RPMI7951 (cell line): ENCODE data around the gene GRIFIN. TPM values are rescaled to one million over a fixed set of nuclear protein-coding genes. Genes with fewer than 3 reads are reported as not detected.
"Not testable (repeated sequence)": the region's sequence is repeated elsewhere in the genome, so short reads cannot be mapped to it uniquely, and the experiment has no call there.

Experiments
- DNase-seq: peaks from one replicate; pipeline ENCODE4 v3.0.0-alpha.2; 2012; ENCODE audit warnings: low read depth
- total RNA-seq: library from RNA; depleted of rRNA; stranded (reverse); fragments of >200 nt; shearing (Covaris generic); gene quantifications from 2 replicates; pipeline ENCODE4 v1.2.3, GENCODE V29; 2014

GRIFIN gene
- total RNA-seq, 1 experiment from 2014 or later, result not detected

DNA sequence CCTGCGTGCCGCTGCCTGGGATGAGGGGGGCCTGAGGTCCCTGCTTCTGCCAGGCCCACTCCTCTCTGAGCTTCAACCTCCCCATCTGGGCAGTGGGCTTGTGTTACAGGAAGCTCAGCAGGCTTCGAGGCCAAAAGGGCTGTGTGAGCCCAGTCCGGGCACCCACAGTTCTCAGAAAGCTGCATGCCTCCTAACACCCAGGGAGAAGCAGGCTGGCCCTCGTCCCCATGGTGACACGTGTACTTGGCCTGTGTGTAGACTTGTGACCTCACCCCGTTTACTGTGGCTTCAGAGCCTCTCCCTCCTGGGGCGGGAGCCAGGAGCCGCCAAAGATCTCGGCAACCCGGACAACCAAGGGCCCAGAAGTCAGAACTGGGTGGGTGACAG is 2.2 kb upstream of the GRIFIN start:
- peak; percentile 80 for DNase-seq

DNA sequence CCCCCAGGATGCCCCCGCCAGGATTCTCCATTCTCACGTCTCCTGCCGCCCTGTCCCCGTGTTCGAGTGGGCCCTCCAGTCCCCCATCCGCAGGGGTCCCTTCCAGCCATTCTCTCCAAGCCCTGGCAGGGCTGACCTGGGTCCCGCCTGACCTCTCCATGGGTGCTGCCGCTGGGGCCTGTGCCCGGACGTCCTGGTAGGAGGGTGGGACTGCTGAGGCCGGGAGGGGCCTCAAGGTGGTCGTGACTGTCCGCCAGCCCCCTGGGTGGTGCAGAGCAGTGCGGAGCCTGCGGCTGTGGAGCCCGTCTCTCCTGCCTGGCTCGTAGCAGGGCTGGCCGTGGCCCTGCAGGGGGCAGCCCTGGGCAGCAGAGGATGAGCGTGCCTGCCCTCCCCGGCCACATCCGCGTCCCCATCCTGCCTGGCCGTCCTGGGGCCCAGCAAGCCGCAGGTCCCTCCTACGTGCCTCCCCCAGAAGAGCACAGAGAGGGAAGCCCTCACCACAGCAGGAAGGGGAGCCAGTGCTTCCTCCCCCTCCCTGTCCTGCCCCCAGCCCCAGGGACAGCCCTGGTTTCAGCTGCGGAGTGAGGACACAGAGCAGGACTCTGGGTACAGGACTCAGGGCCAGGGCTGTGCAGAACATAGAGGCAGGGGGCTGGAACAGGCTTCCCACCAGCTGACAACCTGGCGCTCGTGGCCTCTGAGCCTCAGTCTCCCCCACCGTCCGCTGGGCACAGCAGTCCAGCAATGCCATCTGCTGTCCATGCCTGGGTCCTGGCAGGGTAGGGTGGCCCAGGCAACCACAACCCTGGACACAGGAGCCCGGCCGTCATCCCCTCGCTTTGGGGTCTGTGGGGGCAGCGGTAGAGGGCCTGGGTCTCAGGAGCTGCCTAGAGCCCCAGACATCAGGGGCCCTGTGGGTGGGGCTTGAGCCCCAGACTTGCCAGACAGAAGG is 1.5 kb upstream of the GRIFIN start:
- DNase-seq, result peak; percentile 76

- DNase-seq, result no peak
Observed at GRCh38 chr7:2476776-2477446, 713 bp upstream of the GRIFIN start.

DNA sequence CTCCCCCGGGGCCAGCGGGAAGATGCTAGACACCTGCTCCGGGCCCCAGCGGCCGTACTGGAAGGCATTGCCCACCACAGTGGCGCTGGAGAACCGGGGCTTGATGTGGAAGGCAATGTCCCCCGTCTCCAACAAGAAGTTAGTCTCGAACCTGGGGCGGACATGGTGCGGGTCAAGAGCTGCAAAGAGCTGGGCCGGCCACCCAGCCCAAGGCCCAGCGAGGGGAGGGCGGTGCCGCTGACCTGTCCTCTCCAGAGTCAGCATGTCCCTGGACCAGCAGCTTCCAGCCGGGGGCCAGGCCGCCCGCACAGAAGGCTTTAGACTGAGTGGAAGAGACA is 551 bp downstream of the GRIFIN start:
- no peak for DNase-seq

GRCh38 chr7:2474813-2475677 is 1.2 kb downstream of the GRIFIN start:
- no peak for DNase-seq

DNA sequence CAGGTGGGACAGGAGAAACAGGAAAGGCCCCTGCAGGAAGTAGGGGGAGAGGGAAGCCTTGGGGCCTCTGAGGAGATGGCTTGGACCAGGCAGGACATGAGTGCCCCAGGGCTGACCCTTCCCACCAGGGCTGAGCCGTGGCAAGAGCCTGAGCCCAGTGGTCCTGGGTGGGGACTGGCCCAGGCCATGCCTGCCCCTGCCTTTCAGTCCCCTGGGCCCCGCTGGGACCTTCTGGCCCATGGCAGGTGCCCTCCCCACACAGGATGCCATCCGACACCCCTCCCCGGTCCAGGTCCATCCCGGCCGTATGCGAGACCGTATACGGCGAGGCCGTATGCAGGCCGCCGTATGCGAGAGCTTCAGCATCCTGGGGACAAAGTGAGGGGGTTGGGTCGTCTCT is 2.0 kb downstream of the GRIFIN start:
- DNase-seq, result no peak

DNA sequence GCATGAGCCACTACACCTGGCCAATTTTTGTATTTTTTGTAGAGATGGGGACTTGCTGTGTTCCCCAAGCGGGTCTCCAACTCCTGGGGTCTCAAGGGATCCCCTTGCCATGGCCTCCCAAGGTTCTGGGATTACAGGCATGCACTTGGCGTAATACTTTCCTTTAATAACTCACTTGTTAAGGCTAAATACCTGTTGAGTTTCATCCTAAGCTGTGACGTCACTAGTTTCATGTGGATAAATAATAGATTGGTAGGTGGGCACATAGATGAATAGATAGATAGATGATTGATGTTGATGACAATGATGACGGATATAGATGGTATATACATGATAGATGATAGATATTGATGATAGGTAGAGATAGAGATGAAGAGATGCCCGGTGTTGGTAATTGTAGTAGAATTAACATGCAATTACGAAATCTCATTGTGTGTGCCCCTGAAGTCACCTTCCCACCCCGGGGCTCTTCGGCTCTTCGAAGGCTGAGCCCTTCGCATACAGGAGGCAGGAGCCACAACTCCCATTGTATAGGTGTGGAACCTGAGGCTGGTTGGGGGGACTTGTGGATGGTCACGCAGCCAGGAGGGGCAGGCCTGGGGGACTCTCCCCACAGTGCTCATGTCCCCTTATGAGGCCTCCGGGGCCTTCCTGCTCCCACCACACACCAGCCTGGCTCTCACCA is 2.6 kb downstream of the GRIFIN start:
- DNase-seq, result no peak

DNA sequence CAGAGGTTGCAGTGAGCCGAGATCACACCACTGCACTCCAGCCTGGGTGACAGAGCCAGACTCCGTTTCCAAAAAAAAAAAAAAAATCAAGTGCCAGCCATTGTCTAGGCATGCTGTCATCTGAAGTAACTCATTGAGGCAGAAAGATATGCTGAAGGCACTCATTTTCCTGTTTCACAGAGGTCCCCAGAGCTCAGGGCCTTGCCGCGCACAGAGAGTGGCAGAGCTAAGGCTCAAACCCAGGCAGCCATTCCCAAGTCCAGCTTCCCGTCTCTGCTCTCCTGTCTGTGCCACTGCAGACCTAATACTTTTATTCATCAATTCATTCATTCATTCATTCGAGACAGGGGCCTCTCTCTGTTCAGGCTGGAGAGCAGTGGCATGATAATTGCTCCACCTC is 3.5 kb downstream of the GRIFIN start:
- no peak for DNase-seq

- peak; percentile 37 for DNase-seq
Observed at GRCh38 chr7:2471396-2471795, 4.8 kb downstream of the GRIFIN start.

- peak; percentile 35 for DNase-seq
Observed at GRCh38 chr7:2471022-2471329, 5.2 kb downstream of the GRIFIN start.

DNA sequence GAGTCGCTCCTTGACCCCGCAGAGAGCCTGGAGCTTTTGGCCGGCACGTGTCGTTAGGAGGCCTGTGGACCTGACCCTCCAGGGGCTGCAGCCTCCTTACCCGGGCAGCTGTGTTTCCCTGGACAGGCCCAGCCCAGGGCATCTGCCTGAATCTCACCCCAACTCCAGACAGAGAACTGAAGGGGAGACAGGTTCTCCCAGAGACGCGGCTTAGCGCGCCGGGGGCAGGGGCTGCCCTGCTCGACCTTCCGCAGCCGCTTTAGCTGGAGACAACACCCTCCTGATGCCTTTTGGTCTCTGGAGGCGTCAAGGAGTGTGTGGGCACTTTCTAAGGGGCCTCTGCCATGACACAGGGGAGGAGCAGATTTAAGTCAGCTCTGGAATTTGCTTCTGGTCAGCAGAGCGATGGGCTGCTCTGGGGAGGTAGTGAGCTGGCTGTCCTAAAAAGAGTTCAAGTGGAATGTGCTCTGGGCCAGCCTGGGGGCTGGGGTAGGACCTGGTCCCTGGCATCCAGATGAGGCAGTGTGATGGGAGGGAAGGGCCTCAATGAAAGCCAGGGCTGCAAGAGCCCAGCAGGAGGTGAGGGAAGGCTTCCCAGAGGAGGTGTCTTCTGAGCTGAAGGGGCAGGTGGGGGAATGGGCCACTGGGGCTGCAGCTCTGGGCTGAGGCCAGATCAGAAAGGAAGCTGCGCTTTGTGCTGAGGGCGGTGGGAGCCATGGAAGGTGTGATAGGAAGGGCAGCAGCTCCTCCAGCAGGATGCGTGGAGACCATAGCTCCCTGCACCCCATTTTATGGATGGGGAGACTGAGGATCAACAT is 5.8 kb downstream of the GRIFIN start:
- no peak for DNase-seq

DNA sequence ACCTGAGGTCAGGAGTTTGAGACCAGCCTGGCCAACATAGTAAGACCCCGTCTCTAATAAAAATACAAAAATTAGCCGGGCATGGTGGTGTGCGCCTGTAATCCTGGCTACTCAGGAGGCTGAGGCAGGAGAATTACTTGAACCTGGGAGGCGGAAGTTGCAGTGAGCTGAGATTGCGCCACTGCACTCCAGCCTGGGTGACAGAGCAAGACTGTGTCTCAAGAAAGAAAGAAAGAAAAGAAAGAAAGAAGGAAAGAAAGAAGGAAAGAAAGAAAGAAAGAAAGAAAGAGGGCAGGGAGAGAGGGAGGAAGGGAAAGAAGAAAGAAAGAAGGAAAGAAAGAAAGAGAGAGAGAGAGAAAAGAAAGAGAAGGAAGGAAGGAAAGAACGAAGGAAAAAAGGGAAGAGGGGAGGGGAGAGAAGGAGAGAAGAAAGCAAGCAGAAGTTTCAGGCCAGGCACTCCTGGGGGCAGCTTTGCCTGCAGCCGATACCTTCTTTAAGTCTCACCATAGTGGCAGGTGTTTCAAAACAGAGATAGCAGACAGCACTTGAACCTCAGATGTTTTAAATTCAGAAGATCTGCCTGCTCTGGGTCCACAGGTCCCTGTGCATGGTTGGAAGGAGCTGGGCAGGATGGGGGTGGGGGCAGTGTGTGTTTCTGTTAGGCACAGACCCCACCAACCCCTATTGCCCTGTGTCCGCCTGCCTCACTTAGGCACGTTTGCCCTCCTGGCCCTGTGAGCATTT is 6.6 kb downstream of the GRIFIN start:
- not testable (repeated sequence) for DNase-seq

- no peak for DNase-seq
Observed at GRCh38 chr7:2468227-2468626, 8.0 kb downstream of the GRIFIN start.

DNA sequence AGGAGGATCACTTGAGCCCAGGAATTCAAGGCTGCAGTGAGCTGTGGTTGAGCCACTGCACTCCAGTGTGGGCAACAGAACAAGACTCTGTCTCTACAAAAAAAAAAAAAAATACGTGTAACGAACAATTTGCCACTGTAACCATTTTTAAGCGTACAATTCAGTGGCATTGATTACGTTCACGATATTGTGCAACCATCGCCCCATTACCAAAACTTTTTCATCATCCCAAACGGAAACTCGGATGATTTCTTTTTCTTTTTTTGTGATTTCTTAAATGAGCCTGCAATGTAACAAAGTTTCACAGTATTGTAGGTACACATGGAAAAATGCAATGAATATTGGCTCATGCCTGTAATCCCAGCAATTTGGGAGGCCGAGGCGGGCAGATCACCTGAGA is 9.5 kb downstream of the GRIFIN start:
- DNase-seq, result no peak

GRCh38 chr7:2465928-2466327 is 10.3 kb downstream of the GRIFIN start:
- DNase-seq, result no peak

- DNase-seq, result no peak
Observed at GRCh38 chr7:2462731-2463130, 13.5 kb downstream of the GRIFIN start.

- DNase-seq, result no peak
Observed at GRCh38 chr7:2461268-2462026, 14.8 kb downstream of the GRIFIN start.

GRCh38 chr7:2460641-2461040 is 15.6 kb downstream of the GRIFIN start:
- no peak for DNase-seq

DNA sequence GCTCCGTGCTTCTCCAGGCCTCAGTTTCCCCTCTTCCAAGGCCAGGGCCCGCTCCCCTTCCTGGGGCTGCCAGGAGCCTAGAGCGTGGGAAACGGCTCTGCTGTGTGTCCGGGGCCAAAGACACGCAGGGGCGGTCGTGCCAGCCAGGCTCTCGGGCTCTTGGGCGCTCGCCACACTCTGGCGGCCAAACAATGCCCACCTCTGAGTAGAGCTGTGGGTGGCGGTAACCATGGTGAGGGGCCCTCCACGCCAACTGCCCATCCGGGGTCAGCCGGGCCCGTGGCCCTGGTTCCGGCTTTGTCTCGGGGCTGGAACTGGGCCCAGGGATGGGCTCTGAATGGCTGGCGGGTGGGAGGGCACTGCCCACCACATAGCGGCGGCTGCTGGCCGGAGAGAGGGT is 16.0 kb downstream of the GRIFIN start:
- no peak for DNase-seq

DNA sequence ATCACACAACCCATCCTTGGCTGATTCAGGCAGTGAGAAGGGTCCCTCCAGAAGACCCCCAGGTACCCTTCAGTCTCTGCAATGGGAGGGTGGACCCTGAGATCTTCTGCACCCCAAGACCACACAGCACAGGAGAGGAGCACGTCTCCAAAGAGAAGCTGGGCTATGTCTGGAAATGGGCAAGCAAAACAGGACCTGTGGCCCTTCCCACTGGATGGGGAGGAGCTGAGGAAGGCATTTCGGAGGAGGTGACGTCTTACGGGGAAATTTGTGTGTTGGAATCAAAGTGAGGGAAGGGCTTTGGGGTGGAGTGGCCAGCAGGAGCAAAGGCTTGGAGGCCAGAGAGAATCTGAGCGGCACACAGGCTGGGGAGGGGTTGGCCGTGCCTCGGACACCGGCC is 16.5 kb downstream of the GRIFIN start:
- DNase-seq, result no peak
